Activated CD8-positive, alpha-beta T cell treated with anti-CD3 and anti-CD28 coated beads for 36 hours (primary cell): Measurements from ENCODE around the gene ROBO2. TPM values are rescaled to one million over a fixed set of nuclear protein-coding genes. Genes with fewer than 3 reads are reported as not detected.

ENCODE experiments used
- ATAC-seq: fragments of 200-7000 bp; cut with Tn5 transposase; one replicate; pipeline ENCODE4 v1.10.0; 2021; ENCODE audit warnings: mild to moderate bottlenecking, moderate library complexity
- CTCF ChIA-PET: fragments of 350-600 bp; sonication (Branson Sonifier 250); formaldehyde crosslinking; loops from one replicate; lab custom pipeline; 2021; ENCODE audit warnings: antibody characterized with exemption; lab: Charles Lee
- POLR2A ChIA-PET: fragments of 350-600 bp; sonication (Branson Sonifier 250); formaldehyde crosslinking; loops from one replicate; lab custom pipeline; 2021; ENCODE audit warnings: antibody characterized with exemption; lab: Charles Lee
- DNase-seq: peaks from one replicate; pipeline ENCODE4 v3.0.0-alpha.2; 2020
- H3K27ac Mint-ChIP-seq: one replicate; pipeline ENCODE4 v1.8.0; 2021; ENCODE audit warnings: mild to moderate bottlenecking, mixed read lengths
- H3K27me3 Mint-ChIP-seq: one replicate; pipeline ENCODE4 v1.8.0; 2021; ENCODE audit warnings: mixed read lengths
- H3K36me3 Mint-ChIP-seq: one replicate; pipeline ENCODE4 v1.8.0; 2021; ENCODE audit warnings: low read depth, mixed read lengths
- H3K4me1 Mint-ChIP-seq: one replicate; pipeline ENCODE4 v1.8.0; 2021; ENCODE audit warnings: low read depth, mixed read lengths
- H3K4me3 Mint-ChIP-seq: one replicate; pipeline ENCODE4 v1.8.0; 2021; ENCODE audit warnings: mild to moderate bottlenecking, moderate library complexity, mixed read lengths
- H3K9me3 Mint-ChIP-seq: one replicate; pipeline ENCODE4 v1.8.0; 2021; ENCODE audit warnings: mixed read lengths
- CTCF ChIP-seq: fragments of 200-600 bp; IDR thresholded peaks from one replicate; pipeline ENCODE4 v1.8.0; 2022; ENCODE audit warnings: antibody characterized with exemption, mild to moderate bottlenecking
- intact Hi-C: fragments of 100-400 bp; cut with micrococcal nuclease; formaldehyde crosslinking; loops from one replicate; pipeline ENCODE4 v1.10.0; 2022
- total RNA-seq, 2 experiments: library from RNA; stranded (reverse); gene quantifications; one replicate each; pipeline ENCODE4 v1.2.3, GENCODE V29; 2021

The ROBO2 gene
- total RNA-seq, 2 experiments from 2014 or later, result not detected

DNA sequence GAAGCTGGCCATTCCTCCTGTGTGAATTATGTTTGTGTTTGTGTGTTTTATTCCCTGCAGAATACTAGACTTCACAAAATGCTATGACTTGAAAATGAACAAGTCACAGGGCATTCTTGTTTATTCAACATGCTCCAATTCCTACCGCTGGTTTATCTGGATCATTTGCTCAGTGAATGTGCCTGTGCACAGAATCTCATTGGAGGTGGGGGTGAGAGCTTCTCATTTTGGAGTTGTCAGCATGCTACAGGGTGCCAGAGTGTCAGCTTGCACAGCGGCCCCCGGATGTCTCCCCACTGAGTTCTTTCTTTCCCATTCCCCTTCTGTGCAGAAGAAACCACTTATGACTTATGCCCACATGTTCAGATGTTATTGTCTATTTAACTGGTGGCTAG is 428.7 kb downstream of the ROBO2 start:
- no peaks in the 10 kb centered on the region for H3K36me3 Mint-ChIP-seq

GRCh38 chr3:77475507-77475906 is 435.6 kb downstream of the ROBO2 start:
- H3K27me3 Mint-ChIP-seq, result no peaks in the 10 kb centered on the region
- no peak overlapping the region for H3K4me3 Mint-ChIP-seq
- H3K4me1 Mint-ChIP-seq, result no peaks in the 10 kb centered on the region
- intact Hi-C loops, result no loop called here
- no peaks in the 10 kb centered on the region for H3K36me3 Mint-ChIP-seq
- ChIA-PET POLR2A (no interaction called here), CTCF (no interaction called here)
- DNase-seq (no peak), ATAC-seq (no peak)
- H3K27ac Mint-ChIP-seq, result no peak overlapping the region
- H3K9me3 Mint-ChIP-seq, result peaks cover 10% of the 10 kb centered on the region
- no peak for TF ChIP-seq CTCF

More for the DNA sequence above, 428.7 kb downstream of the ROBO2 start:
- intact Hi-C loops, result no loop called here
- H3K27ac Mint-ChIP-seq, result no peak overlapping the region
- no peak overlapping the region for H3K4me3 Mint-ChIP-seq
- ChIA-PET CTCF (no interaction called here), POLR2A (no interaction called here)
- H3K9me3 Mint-ChIP-seq, result peaks cover 14% of the 10 kb centered on the region
- no peaks in the 10 kb centered on the region for H3K27me3 Mint-ChIP-seq
- DNase-seq (no peak), ATAC-seq (no peak)
- H3K4me1 Mint-ChIP-seq, result no peaks in the 10 kb centered on the region
- no peak for TF ChIP-seq CTCF

GRCh38 chr3:77479021-77479420 is 439.1 kb downstream of the ROBO2 start:
- ATAC-seq, result no peak
- H3K27ac Mint-ChIP-seq, result no peak overlapping the region

GRCh38 chr3:77489216-77489615 is 449.3 kb downstream of the ROBO2 start:
- POLR2A ChIA-PET, result no interaction called here
- Mint-ChIP-seq H3K27me3 (no peaks in the 10 kb centered on the region), H3K4me3 (no peak overlapping the region), H3K27ac (no peak overlapping the region), H3K4me1 (no peaks in the 10 kb centered on the region), H3K36me3 (no peaks in the 10 kb centered on the region), H3K9me3 (peaks cover 14% of the 10 kb centered on the region)
- no peak for TF ChIP-seq CTCF
- ATAC-seq (no peak), DNase-seq (no peak)
- CTCF ChIA-PET, result no interaction called here
- intact Hi-C loops, result no loop called here

More at GRCh38 chr3:77479021-77479420, 439.1 kb downstream of the ROBO2 start:
- intact Hi-C loops, result no loop called here
- Mint-ChIP-seq H3K36me3 (no peaks in the 10 kb centered on the region), H3K4me3 (no peak overlapping the region), H3K9me3 (peaks cover 2% of the 10 kb centered on the region), H3K4me1 (no peaks in the 10 kb centered on the region), H3K27me3 (no peaks in the 10 kb centered on the region)
- DNase-seq, result no peak
- TF ChIP-seq CTCF, result no peak
- CTCF ChIA-PET, result no interaction called here
- POLR2A ChIA-PET, result no interaction called here

DNA sequence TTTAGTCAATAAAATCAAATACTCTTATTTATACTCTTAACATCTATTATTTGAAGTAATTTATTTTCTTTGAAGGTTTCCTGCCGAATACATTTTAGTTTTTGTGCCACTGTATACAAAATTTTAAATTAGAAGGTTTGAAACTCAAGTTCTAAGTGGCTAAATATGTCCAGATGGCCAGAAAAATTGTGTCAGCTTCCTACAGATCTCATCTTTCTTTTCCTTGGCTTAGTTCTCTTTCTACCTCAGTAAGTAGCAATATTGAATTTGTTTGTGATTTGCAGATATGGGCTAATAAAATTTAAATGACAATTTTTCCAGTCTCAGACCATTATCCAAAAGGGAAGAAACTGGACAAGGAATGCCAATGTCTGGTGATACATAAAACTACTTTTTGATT is 452.1 kb downstream of the ROBO2 start:
- H3K27me3 Mint-ChIP-seq, result no peaks in the 10 kb centered on the region
- DNase-seq (no peak), ATAC-seq (no peak)
- no peaks in the 10 kb centered on the region for H3K4me1 Mint-ChIP-seq
- peaks cover 8% of the 10 kb centered on the region for H3K9me3 Mint-ChIP-seq
- CTCF ChIA-PET, result no interaction called here
- intact Hi-C loops, result no loop called here
- no peaks in the 10 kb centered on the region for H3K36me3 Mint-ChIP-seq
- POLR2A ChIA-PET, result no interaction called here
- TF ChIP-seq CTCF, result no peak
- H3K4me3 Mint-ChIP-seq, result no peak overlapping the region
- H3K27ac Mint-ChIP-seq, result no peak overlapping the region
